PFSK-1 (cell line): Measurements from ENCODE around the gene TULP1.

Experiments
- FOXP2 ChIP-seq: optimal IDR thresholded peaks from 2 replicates; pipeline ENCODE3; 2011; ENCODE audit warnings: borderline replicate concordance, control low read depth, inconsistent platforms; ENCODE audit not compliant: insufficient read depth; ENCODE audit errors: extremely low read length, extremely low read depth
- POLR2AphosphoS5 ChIP-seq: IDR thresholded peaks from 2 replicates; pipeline ENCODE4 v1.6.1; 2012; ENCODE audit warnings: low read depth, mild to moderate bottlenecking, control low read depth, low read length, moderate library complexity
- SIN3A ChIP-seq: IDR thresholded peaks from 2 replicates; pipeline ENCODE4 v1.6.1; 2012; ENCODE audit warnings: mild to moderate bottlenecking, low read length, moderate library complexity, borderline replicate concordance; ENCODE audit not compliant: insufficient read depth
- TAF1 ChIP-seq: IDR thresholded peaks from 2 replicates; pipeline ENCODE4 v1.6.1; 2012; ENCODE audit warnings: low read length, control low read depth, borderline replicate concordance; ENCODE audit not compliant: insufficient read depth
- TF ChIP-seq, protein P1 (sequence below), 2 experiments: IDR thresholded peaks; 2 replicates each; pipeline versions ENCODE4 v1.6.1 to v1.8.0; 2011 to 2012; ENCODE audit warnings: low read depth in 2 of 2, low read length in 2 of 2, control low read depth in 1 of 2, inconsistent platforms in 1 of 2, mild to moderate bottlenecking in 1 of 2, moderate library complexity in 1 of 2; ENCODE audit not compliant: insufficient read depth in 1 of 2

TULP1 gene

GRCh38 chr6:35474942-35475570 is 37.6 kb downstream of the TULP1 start:
- TF ChIP-seq FOXP2 (no peak), SIN3A (no peak), POLR2AphosphoS5 (no peak), TAF1 (no peak)
- TF ChIP-seq, protein P1, sequence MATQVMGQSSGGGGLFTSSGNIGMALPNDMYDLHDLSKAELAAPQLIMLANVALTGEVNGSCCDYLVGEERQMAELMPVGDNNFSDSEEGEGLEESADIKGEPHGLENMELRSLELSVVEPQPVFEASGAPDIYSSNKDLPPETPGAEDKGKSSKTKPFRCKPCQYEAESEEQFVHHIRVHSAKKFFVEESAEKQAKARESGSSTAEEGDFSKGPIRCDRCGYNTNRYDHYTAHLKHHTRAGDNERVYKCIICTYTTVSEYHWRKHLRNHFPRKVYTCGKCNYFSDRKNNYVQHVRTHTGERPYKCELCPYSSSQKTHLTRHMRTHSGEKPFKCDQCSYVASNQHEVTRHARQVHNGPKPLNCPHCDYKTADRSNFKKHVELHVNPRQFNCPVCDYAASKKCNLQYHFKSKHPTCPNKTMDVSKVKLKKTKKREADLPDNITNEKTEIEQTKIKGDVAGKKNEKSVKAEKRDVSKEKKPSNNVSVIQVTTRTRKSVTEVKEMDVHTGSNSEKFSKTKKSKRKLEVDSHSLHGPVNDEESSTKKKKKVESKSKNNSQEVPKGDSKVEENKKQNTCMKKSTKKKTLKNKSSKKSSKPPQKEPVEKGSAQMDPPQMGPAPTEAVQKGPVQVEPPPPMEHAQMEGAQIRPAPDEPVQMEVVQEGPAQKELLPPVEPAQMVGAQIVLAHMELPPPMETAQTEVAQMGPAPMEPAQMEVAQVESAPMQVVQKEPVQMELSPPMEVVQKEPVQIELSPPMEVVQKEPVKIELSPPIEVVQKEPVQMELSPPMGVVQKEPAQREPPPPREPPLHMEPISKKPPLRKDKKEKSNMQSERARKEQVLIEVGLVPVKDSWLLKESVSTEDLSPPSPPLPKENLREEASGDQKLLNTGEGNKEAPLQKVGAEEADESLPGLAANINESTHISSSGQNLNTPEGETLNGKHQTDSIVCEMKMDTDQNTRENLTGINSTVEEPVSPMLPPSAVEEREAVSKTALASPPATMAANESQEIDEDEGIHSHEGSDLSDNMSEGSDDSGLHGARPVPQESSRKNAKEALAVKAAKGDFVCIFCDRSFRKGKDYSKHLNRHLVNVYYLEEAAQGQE (IDR thresholded peaks at IDR 0.05; ENCODE audit: insufficient read depth in 1 of 2, low read depth in 2 of 2, low read length in 2 of 2), result no peak

DNA sequence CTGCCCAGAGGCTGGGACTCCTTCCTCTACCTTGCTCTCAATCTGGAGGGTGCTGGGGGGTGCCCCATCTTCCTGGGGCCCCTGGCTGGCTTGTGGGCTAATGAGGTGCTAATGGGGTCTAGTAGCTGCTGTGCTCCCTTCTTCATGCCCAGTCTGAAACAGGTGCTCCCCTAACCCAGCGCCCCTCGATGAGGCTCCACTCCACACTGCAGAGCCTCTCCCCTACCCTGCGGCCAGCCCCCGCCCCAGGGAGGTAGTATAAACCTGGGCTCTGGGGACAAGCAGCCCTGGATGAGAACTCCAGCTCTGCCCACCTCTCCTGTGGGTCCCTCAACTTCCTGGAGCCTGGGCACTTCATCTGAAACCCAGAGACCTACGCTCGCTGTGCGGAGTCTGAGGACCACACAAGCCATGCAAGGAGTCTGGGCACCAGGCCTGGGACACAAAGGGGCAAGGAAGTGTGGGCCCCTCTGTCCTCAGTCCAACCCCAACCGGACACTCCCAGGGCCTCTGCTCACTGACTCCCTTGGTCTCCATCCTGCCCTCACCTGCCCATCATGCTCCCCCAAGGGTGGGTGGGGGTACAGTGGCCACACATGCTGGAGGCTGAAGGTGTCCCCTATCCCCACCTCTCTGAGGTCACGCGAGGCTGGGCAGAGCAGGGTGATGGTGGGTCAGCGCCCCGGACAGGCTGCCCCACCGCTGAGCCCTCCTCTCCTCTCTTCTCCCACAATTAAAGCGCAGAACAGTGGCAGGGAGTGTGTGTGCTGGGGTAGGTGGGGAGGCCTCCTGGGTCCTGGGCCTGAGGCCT is 38.4 kb downstream of the TULP1 start:
- TF ChIP-seq POLR2AphosphoS5, result peak; percentile 64; the same call in 1 of the 2 replicates
- TF ChIP-seq, protein P1 (IDR thresholded peaks at IDR 0.05; ENCODE audit: insufficient read depth in 1 of 2, low read depth in 2 of 2, low read length in 2 of 2), result no peak

DNA sequence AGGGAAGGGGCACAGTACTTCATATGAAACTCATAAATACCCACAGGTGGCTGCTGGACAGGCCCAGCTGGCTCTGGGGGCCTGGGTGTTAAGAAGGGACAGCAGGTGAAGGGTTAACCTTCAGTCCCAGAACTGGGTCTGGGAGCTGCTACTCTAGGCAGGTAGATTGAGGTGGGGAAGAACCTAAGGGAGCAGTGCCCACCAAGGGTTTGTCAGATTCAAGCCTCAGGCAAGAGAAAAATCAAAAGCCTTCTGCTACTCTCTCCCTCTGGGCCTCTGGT is 38.9 kb downstream of the TULP1 start:
- no peak for TF ChIP-seq SIN3A
- TF ChIP-seq, protein P1 (IDR thresholded peaks at IDR 0.05; ENCODE audit: insufficient read depth in 1 of 2, low read depth in 2 of 2, low read length in 2 of 2), result no peak
- TF ChIP-seq FOXP2, result no peak
- TF ChIP-seq TAF1, result no peak
- TF ChIP-seq POLR2AphosphoS5, result no peak; the same call in 1 of the 2 replicates

- no peak for TF ChIP-seq TAF1
- no peak for TF ChIP-seq FOXP2
- TF ChIP-seq SIN3A, result no peak
- TF ChIP-seq POLR2AphosphoS5, result no peak
- TF ChIP-seq, protein P1 (IDR thresholded peaks at IDR 0.05; ENCODE audit: insufficient read depth in 1 of 2, low read depth in 2 of 2, low read length in 2 of 2), result no peak
Measured at GRCh38 chr6:35473075-35473849, 39.4 kb downstream of the TULP1 start.
